ENCODE measurements around the gene ATG9B. TPM values are rescaled to one million over a fixed set of nuclear protein-coding genes. Genes with fewer than 3 reads are reported as not detected.
"Not testable (repeated sequence)": the region's sequence is repeated elsewhere in the genome, so short reads cannot be mapped to it uniquely, and the experiment has no call there.

Gene ATG9B
- polyA plus RNA-seq, 1 of the 3 experiments (the other 2 are of a cell fraction), result 0.67 TPM

- Histone ChIP-seq H2AFZ (ENCODE audit: low read depth) (peak overlapping the region; percentile 98; the same call in 1 of the 2 replicates), H3K79me2 (ENCODE audit: insufficient read depth) (peaks cover 35% of the 10 kb centered on the region), H3K4me3 (ENCODE audit: low read depth in 2 of 2, low read length in 1 of 2) (peak overlapping the region; percentile 84 to 85; a peak in 3 of 4 replicates), H3K4me2 (peak overlapping the region; percentile 89; the same call in 1 of the 2 replicates)
- H3K9ac ChIP-seq; H3K4me1 ChIP-seq (ENCODE audit: control insufficient read depth in 1 of 2, insufficient read depth in 2 of 2, low read depth in 1 of 2, low read length in 1 of 2); H3K9me2 ChIP-seq; H3K27me3 ChIP-seq (ENCODE audit: insufficient read depth); H3K36me3 ChIP-seq (replicated peaks in 1 of 2; ENCODE audit: control insufficient read depth in 1 of 2, insufficient read depth in 2 of 2, low read length in 1 of 2); DNase-seq; H4K20me1 ChIP-seq (ENCODE audit: insufficient read depth); H3K27ac ChIP-seq (ENCODE audit: low read depth in 2 of 2, low read length in 1 of 2); H3K9me3 ChIP-seq; H3F3A ChIP-seq (replicated peaks; ENCODE audit: insufficient read depth): not testable (repeated sequence)
- POLR2A ChIA-PET, result interaction anchor here (1.1 to 1.9 kb wide), 7 partner anchors 8 to 206 kb away, joined by 4 to 15 read pairs (median 7); partner anchors contain the start of genes ABCF2 and CHPF2
- CTCF ChIA-PET, result interaction anchor here (0.8 to 6.4 kb wide), 8 partner anchors 9 to 85 kb away, joined by 3 to 73 read pairs (median 12); partner anchors contain the start of gene AGAP3
- WGBS (ENCODE audit: low lambda C conversion rate), result 73% methylated on average over 19 of the region's 19 CpGs
Observed at GRCh38 chr7:151026771-151027727, 2.8 kb upstream of the ATG9B start.

- peaks cover 5% of the 10 kb centered on the region for H3F3A ChIP-seq (replicated peaks; ENCODE audit: insufficient read depth)
- POLR2A ChIA-PET, result no interaction called here
- no peaks in the 10 kb centered on the region for H3K9me2 ChIP-seq
- DNase-seq, result no peak
- H3K79me2 ChIP-seq (ENCODE audit: insufficient read depth), result peaks cover 26% of the 10 kb centered on the region
- peaks cover 5% of the 10 kb centered on the region; the same call in 1 of the 2 replicates for H3K27me3 ChIP-seq (ENCODE audit: insufficient read depth)
- 66% methylated on average over 4 of the region's 4 CpGs for WGBS (ENCODE audit: low lambda C conversion rate)
- no peak for TF ChIP-seq RXRA (IDR thresholded peaks at IDR 0.05; ENCODE audit: borderline replicate concordance, low read depth)
- TF ChIP-seq FOXJ3 (CRISPR knock-in tag; IDR thresholded peaks at IDR 0.05), result no peak
- TF ChIP-seq SIN3A (IDR thresholded peaks at IDR 0.05; ENCODE audit: borderline replicate concordance, low read depth, low read length), result no peak
- no peak for TF ChIP-seq RCOR1 (IDR thresholded peaks at IDR 0.05; ENCODE audit: low read length)
- no peak for TF ChIP-seq USF1 (IDR thresholded peaks at IDR 0.05; ENCODE audit: borderline replicate concordance, low read depth)
- TF ChIP-seq NFIC (IDR thresholded peaks at IDR 0.05; ENCODE audit: borderline replicate concordance), result no peak
- no peak for TF ChIP-seq NRF1 (IDR thresholded peaks at IDR 0.05; ENCODE audit: low read depth, low read length)
- no peak for TF ChIP-seq REST (IDR thresholded peaks at IDR 0.05; ENCODE audit: low read depth, low read length)
- no peak for TF ChIP-seq POLR2AphosphoS5 (IDR thresholded peaks at IDR 0.05; ENCODE audit: low read depth, low read length)
- TF ChIP-seq MEF2A (IDR thresholded peaks at IDR 0.05; ENCODE audit: borderline replicate concordance, low read depth), result no peak
- H3K9me3 ChIP-seq, result no peaks in the 10 kb centered on the region
- CTCF ChIA-PET, result interaction anchor here (0.7 to 6.4 kb wide), 6 partner anchors 8 to 86 kb away, joined by 3 to 73 read pairs (median 4); no protein-coding TSS in a partner anchor
- H3K9ac ChIP-seq, result no peak overlapping the region
- H3K27ac ChIP-seq (ENCODE audit: low read depth in 2 of 2, low read length in 1 of 2), result no peak overlapping the region
- H3K4me3 ChIP-seq (ENCODE audit: low read depth in 2 of 2, low read length in 1 of 2), result no peak overlapping the region
- no peak overlapping the region for H2AFZ ChIP-seq (ENCODE audit: low read depth)
- no peaks in the 10 kb centered on the region for H4K20me1 ChIP-seq (ENCODE audit: insufficient read depth)
- peaks cover 0 to under 1% of the 10 kb centered on the region in 2 experiments for H3K36me3 ChIP-seq (replicated peaks in 1 of 2; ENCODE audit: control insufficient read depth in 1 of 2, insufficient read depth in 2 of 2, low read length in 1 of 2)
- no peak overlapping the region for H3K4me2 ChIP-seq
- H3K4me1 ChIP-seq (ENCODE audit: control insufficient read depth in 1 of 2, insufficient read depth in 2 of 2, low read depth in 1 of 2, low read length in 1 of 2), result peaks cover 7 to 10% of the 10 kb centered on the region in 2 experiments; a peak in 2 of 4 replicates
Observed at GRCh38 chr7:151025924-151026671, 1.8 kb upstream of the ATG9B start.
